ENCODE data around the gene PSMG1.

Gene PSMG1

DNA sequence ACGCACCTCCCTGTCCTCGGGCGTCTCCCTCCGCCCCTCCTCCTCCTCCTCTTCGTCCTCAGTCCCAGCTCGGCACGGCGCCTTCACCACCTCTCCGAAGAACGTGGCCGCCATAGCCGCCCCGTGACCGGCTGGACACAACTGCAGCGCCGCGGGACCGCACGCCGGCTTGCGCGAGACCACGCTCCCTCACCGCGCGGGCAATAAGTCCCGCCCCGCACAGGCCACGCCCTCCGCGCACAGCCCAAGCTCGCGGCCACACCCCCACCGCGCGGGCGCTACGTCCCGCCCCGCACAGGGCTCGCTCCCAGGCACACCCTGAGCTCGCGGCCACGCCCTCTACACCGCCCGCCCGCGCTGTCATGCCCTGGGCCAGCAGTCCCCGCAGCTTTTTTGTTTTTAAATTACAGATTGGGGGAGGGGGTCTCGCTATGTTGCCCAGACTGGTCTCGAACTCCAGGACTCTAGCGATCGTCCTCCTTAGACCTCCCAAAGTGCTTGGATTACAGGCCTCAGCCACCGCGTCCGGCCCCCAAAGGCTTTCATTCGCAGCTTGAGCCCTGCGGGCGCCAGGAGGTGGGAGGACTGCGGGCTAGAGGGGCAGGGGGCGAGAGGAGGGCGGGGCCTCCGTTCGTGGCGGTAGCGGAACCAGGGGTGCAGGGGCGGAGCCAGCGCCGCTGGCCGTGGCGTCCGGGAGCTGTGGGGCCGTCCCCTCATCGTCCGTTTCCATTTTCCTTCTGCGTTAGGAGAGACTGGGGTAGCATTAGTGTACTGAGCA lies at the start of gene PSMG1:
PSMG1 (minus strand) TSS at position 180 of the 778 bp plus-strand sequence; CDS start at position 114, 66 bp downstream.
- H3K4me3 ChIP-seq (ENCODE audit: low read depth, low read length), result peak within 1 kb of the TSS; percentile 80
- peak within 1 kb of the TSS; percentile 53 for H3K9ac ChIP-seq
- TF ChIP-seq, protein P1, sequence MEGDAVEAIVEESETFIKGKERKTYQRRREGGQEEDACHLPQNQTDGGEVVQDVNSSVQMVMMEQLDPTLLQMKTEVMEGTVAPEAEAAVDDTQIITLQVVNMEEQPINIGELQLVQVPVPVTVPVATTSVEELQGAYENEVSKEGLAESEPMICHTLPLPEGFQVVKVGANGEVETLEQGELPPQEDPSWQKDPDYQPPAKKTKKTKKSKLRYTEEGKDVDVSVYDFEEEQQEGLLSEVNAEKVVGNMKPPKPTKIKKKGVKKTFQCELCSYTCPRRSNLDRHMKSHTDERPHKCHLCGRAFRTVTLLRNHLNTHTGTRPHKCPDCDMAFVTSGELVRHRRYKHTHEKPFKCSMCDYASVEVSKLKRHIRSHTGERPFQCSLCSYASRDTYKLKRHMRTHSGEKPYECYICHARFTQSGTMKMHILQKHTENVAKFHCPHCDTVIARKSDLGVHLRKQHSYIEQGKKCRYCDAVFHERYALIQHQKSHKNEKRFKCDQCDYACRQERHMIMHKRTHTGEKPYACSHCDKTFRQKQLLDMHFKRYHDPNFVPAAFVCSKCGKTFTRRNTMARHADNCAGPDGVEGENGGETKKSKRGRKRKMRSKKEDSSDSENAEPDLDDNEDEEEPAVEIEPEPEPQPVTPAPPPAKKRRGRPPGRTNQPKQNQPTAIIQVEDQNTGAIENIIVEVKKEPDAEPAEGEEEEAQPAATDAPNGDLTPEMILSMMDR (IDR thresholded peaks at IDR 0.05), result no peak
- no peaks in the 10 kb centered on the region for H3K36me3 ChIP-seq (ENCODE audit: control insufficient read depth, insufficient read depth, low read length)
- H3K27me3 ChIP-seq (ENCODE audit: control insufficient read depth, insufficient read depth, low read length), result no peaks in the 10 kb centered on the region
- peak within 1 kb of the TSS; percentile 93 for H3K4me2 ChIP-seq (ENCODE audit: low read length)
- no peaks in the 10 kb centered on the region for H3K9me3 ChIP-seq (ENCODE audit: control insufficient read depth, low read length)
- H3K27ac ChIP-seq, result peak within 1 kb of the TSS; percentile 90
- H2AFZ ChIP-seq, result peak within 1 kb of the TSS; percentile 87
- H3K79me2 ChIP-seq, result no peaks in the 10 kb centered on the region
- H3K4me1 ChIP-seq, result peaks cover 4% of the 10 kb centered on the region

DNA sequence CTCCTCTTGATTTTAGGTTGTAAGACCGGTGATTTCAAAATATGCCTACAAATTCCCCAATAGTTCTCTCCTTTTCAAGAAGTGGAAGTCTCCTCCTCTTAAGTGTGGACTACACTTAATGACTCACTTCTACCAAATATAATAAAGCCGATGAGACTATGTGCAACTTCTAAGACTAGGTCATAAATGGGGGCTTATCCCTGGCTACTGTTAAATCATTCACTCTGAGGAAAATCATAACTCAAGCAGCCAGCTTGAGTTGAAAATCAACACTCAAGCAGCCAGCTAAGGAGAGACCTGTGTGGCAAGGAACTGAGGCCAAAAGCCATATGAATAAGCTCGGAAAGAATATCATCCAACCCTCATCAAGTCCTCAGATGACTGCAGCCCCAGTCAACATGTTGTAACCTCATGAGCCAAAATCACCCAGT lies 49.6 kb upstream of the PSMG1 start:
- H3K27me3 ChIP-seq (ENCODE audit: control insufficient read depth, insufficient read depth, low read length), result no peaks in the 10 kb centered on the region
- H3K79me2 ChIP-seq, result no peaks in the 10 kb centered on the region
- no peaks in the 10 kb centered on the region for H3K9me3 ChIP-seq (ENCODE audit: control insufficient read depth, low read length)
- no peak overlapping the region for H3K4me3 ChIP-seq (ENCODE audit: low read depth, low read length)
- no peak overlapping the region for H2AFZ ChIP-seq
- H3K27ac ChIP-seq, result no peak overlapping the region
- TF ChIP-seq, protein P1 (IDR thresholded peaks at IDR 0.05), result no peak
- no peak overlapping the region for H3K4me2 ChIP-seq (ENCODE audit: low read length)
- H3K9ac ChIP-seq, result no peak overlapping the region
- no peaks in the 10 kb centered on the region for H3K4me1 ChIP-seq
- H3K36me3 ChIP-seq (ENCODE audit: control insufficient read depth, insufficient read depth, low read length), result no peaks in the 10 kb centered on the region

GRCh38 chr21:39224930-39225329 lies 41.7 kb upstream of the PSMG1 start:
- H3K79me2 ChIP-seq, result no peaks in the 10 kb centered on the region
- no peak overlapping the region for H3K4me2 ChIP-seq (ENCODE audit: low read length)
- no peak overlapping the region for H2AFZ ChIP-seq
- H3K9me3 ChIP-seq (ENCODE audit: control insufficient read depth, low read length), result no peaks in the 10 kb centered on the region
- no peaks in the 10 kb centered on the region for H3K36me3 ChIP-seq (ENCODE audit: control insufficient read depth, insufficient read depth, low read length)
- TF ChIP-seq, protein P1 (IDR thresholded peaks at IDR 0.05), result no peak
- H3K4me1 ChIP-seq, result no peaks in the 10 kb centered on the region
- H3K27ac ChIP-seq, result no peak overlapping the region
- no peaks in the 10 kb centered on the region for H3K27me3 ChIP-seq (ENCODE audit: control insufficient read depth, insufficient read depth, low read length)
- no peak overlapping the region for H3K9ac ChIP-seq
- no peak overlapping the region for H3K4me3 ChIP-seq (ENCODE audit: low read depth, low read length)

- H3K4me2 ChIP-seq (ENCODE audit: low read length), result no peak overlapping the region
- H3K9me3 ChIP-seq (ENCODE audit: control insufficient read depth, low read length), result no peaks in the 10 kb centered on the region
- no peak overlapping the region for H2AFZ ChIP-seq
- no peak overlapping the region for H3K9ac ChIP-seq
- TF ChIP-seq, protein P1 (IDR thresholded peaks at IDR 0.05), result no peak
- no peaks in the 10 kb centered on the region for H3K4me1 ChIP-seq
- H3K27ac ChIP-seq, result no peak overlapping the region
- no peaks in the 10 kb centered on the region for H3K27me3 ChIP-seq (ENCODE audit: control insufficient read depth, insufficient read depth, low read length)
- no peak overlapping the region for H3K4me3 ChIP-seq (ENCODE audit: low read depth, low read length)
- H3K36me3 ChIP-seq (ENCODE audit: control insufficient read depth, insufficient read depth, low read length), result no peaks in the 10 kb centered on the region
- H3K79me2 ChIP-seq, result no peaks in the 10 kb centered on the region
Measured at GRCh38 chr21:39221997-39222486, 38.8 kb upstream of the PSMG1 start.

All from parathyroid adenoma (tissue), 2 donors.